NCI-H69 (cell line): ENCODE measurements around the gene ZNF618.
"Not testable (repeated sequence)": the region's sequence is repeated elsewhere in the genome, so short reads cannot be mapped to it uniquely, and the experiment has no call there.

Source experiments
- DNase-seq: peaks from one replicate; lab custom pipeline; 2025; lab: John Stamatoyannopoulos, UW

The ZNF618 gene

DNA sequence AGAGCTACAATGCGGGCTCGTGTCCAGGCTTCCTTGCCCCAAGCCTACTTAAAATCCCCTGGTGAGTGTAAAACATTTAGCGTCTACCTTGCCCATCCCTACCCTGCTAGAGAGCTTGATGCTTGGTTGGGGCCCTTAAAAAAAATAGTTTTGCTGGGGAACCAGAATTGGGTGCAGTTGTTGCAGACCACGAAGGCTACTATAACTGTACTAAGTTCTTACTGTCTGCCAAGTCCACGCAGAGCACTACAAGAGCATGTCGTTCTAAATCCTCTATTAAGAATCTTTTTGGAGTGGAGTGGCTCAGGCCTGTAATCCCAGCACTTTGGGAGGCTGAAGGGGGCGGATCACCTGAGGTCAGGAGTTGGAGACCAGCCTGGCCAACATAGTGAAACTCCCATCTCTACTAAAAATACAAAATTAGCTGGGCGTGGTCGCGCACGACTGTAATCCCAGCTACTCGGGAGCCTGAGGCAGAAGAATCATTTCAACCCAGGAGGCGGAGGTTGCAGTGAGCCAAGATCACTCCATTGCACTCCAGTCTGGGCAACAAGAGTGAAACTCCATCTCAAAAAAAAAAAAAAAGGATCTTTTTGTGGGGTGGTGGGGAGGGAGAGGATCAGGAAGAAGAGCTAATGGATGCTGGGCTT is 206.8 kb downstream of the ZNF618 start:
- DNase-seq: not testable (repeated sequence)

DNA sequence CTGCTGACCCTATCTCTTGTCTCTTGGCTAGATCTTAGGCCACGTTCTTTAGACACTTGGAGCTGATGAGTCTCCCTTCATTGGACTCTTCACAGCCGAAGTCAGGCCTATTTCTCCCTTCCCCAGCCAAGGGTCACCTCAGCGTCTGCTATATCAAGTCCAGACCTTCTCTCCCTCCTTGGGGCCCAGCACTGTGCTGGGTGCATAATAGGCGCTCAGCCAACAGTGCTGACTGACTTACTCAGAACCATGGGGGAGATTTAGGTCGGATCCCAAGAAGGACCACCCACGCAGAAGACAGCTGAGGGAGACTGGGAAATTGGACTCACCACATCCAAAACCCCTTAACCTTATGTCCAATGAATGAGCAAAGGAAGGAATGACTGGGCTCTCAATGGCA is 207.6 kb downstream of the ZNF618 start:
- DNase-seq: no peak

DNA sequence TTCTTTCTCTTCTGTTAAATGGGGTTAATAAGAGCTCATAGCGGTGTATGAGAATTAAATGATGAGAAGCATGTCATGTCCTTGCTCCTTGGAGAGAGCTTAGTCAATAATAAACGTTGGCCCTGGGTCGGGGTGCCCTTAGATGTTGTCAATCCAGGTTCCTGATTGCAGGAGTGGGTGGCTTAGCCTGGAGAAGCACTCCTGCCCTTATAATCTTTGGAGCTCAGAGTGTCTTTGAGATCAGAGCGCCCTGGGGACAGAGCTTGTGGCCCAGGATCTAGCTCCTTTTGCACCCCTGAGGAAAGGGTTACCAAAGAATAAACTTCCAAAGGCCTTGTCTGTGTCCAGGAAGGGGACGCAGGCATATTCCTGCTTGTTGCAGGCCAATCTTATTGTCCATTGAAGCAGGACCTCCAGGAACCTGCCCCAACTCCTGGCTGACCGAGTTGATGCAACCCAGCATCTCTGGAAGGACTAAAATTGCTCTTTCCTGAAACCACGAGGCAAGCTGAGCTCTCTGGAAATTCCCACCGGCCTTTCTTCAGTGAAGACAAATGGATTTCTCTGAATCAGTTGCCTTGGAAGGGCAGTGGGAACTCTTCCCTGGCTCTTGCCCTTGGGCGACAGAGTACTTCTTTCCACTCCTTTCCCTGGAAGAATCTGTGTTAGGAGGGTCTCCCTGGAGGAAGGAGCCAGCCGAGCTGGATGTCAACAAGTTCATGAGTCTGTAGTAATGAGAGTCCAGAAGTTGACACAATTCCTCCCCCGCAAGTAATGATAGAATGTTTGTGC is 208.4 kb downstream of the ZNF618 start:
- no peak for DNase-seq

DNA sequence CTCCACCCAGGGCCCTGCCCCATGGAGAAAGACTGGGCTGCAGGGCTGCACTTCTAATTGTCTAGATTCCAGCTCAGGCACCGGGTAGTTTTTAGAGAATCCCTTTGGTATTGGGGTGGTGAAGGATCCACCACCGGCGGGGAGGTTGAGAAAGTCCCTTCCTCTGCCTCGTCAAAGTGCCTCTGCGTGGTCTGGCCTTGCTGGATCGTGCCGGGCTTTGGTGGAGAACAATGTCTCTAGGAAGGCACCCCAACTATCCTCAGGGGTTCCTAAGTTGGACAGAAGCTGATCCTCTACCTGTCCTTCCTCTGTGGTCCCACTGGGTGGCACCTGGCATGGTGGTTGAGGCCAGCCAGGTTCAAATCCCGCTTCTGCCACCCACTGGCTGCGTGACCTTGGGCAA is 209.3 kb downstream of the ZNF618 start:
- no peak for DNase-seq

DNA sequence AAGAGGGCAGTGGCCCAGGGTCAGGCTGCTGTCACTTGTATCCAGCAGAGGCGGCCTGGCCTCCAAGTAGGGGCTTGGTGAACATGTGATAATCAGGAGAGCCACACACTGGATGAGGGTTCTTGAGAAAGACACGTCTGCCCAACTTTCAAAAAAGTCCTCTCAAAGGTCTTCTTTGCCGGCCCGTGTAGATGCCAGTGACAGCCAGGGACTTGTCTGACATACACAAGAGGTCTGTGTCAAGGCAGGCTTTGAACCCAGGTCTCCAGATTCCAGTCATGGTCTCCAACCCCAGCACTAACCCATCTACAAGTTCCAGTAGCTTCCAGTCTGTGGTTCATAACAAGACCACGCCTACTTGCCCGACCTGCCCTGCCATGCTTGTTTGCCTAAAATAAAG is 209.9 kb downstream of the ZNF618 start:
- DNase-seq: no peak

DNA sequence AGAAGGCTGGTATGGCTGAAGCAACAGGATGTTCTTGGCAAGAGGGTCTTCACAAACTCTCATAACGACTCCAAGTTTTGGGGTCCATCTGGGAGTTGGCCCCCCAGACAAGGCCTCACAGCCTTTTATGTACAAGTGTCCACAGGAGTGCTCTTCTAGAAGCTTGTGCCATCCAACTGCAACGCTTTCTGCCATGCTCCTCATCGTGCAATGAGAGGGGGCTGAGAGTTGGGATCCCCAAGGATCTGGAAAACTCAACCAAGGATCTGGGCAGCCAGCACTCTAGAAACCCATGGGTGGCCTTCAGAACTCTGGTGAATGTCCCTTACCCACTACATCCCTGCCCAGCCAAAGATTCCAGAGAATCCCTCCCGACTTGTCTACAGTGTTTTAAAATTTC is 210.5 kb downstream of the ZNF618 start:
- DNase-seq: no peak

DNA sequence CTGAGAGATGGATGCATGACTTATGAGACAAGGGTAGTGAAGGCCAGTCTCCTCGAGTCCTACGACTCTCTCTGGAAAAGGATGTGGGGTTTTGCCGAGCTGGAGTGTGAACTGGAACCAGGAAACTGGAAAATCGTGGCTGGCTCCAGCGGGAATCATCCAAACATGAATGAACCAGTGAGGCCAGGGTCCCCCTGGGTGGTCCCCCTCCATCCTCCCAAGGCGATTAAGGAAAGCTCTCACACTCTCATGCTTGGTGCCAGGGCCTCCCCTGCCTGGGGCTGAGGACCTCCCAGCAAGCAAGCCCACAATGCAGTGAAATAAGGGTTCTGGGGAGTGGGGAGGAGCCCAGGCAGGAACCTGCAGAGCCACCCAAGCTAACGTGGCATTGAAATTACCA is 211.6 kb downstream of the ZNF618 start:
- no peak for DNase-seq

DNA sequence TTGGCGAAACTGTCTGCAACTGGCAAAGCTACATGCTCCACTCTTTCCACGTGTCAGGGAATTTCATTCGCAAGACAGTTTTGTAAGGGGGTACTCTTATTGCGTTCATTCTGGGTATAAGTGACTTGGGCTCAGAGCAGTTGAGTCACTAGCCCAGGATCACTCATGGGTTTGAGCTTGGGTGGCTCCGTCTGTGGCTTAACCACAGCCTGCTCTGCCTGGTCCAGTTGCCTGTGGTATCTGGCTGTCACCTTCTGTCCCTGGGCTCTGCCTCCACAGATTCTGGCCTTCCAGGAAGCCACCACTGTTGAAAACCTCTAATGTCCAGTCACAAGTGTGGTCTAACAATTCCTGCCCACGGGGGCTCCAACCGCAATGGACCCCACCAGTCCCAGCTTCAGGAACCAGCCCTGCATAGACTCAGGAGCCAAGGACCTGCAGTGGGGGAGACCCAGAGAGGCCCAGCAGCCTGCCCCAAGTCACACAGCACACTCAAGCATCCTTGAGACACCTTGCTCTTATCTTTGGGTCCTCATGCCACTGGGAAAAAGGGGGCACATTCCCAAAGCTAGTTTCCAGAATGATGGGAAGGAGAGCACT is 212.6 kb downstream of the ZNF618 start:
- no peak for DNase-seq

DNA sequence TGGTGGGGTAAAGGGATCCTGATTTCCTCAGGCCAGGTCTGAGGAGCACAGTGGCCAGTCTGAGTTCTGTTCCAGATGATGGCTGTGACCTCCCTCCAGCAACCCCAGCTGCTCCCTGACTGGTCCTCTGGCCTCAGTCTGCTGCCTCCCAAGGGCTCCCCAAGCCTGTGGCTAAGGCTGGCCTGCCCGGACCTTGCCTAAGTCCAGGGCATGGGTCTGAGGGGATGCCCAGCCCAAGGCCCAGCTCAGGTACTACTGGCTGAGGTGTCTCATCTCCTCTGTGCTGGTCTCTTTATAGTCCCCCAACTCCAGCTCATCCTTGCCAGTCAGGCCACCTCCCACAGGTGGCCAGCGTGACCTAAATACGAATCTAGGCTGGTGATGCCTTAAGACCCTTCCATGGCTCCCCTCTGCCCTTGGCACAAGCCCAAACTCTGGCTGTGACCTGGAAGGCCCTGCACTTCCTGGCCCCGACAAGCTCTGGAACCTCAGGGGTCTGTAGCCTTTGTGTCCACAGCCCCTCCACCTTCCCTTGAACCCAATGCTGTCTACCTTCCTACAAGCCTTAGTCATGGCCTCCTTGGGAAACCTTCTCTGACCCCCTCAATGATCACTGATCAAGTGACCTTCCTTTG is 213.2 kb downstream of the ZNF618 start:
- DNase-seq: no peak

DNA sequence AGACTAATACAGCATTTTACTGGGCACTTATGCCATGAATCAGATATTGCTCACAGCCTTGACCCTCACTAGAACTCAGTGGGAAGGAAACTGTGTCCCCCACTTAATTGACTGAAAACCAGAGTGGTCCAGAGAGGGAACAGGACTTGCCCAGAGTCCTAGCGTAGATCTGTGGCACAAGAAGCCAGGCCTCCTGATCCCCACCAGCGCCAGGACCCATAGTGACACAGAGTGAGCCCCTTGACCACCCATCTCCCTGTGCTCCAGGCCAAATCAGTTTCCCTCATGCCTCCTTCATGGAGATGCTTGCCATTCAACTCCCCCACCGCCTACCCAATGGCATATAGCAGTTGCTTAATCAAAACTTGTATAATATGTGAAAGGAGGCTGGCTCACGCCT is 214.7 kb downstream of the ZNF618 start:
- no peak for DNase-seq

DNA sequence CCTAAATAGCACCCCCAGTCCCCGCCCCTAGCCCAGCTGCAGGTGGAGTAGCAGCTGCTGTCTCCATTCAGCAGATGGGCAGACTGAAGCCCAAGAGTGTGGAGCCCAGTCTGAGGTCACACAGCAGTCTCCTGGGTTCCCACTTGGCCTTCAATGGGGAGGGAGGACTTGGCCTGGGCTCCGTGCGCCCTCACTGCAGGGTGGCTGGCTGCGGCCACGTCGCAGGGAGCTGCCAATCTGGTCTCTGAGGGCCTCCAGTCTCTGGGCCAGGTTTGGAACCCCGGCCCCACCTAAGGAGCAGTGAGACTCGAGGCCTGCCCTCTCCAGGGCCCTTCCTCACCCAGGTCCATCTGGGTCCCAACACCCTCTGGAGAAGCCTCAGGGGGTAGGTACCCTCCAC is 215.6 kb downstream of the ZNF618 start:
- DNase-seq: no peak

DNA sequence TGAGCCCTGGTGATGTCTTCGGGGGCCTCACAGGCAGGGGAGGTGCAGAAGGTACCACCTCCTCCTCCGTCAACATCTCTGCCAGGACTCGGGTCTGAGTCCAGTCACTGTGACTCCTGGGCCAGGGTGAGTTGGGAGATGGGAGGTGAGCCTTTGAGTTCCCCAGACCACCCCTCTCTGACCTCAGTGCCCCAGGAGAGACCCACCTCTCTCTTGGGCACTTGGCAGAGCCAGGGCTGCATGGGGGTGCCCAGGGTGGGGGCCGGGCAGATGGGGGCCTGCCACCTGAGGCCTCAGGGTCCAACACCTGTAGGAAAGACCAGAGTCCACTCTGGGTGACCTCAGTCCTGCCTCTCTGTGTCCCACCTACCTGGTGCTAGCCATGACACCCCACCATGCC is 216.2 kb downstream of the ZNF618 start:
- DNase-seq: no peak

DNA sequence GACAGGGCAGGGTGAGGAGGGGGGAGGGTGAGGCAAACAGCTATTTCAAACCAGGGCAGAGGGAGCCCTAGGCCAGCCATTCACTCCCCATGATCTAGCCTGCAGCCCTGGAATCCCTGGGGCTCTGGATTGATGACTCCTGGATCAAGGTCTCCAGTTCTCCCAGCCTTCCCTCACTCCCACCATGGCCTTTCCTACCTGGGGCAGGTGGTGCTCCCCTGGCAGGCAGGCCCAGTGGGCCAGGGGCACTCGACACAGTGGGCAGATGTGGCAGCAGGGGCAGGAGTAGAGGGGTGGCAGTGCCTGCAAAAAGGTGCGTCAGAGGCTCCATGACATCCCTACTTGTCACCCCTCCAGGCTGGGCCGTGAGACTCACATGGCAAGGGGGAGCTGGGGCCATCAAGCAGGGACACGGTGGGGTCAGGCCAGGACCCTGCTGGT is 216.9 kb downstream of the ZNF618 start:
- DNase-seq: no peak

DNA sequence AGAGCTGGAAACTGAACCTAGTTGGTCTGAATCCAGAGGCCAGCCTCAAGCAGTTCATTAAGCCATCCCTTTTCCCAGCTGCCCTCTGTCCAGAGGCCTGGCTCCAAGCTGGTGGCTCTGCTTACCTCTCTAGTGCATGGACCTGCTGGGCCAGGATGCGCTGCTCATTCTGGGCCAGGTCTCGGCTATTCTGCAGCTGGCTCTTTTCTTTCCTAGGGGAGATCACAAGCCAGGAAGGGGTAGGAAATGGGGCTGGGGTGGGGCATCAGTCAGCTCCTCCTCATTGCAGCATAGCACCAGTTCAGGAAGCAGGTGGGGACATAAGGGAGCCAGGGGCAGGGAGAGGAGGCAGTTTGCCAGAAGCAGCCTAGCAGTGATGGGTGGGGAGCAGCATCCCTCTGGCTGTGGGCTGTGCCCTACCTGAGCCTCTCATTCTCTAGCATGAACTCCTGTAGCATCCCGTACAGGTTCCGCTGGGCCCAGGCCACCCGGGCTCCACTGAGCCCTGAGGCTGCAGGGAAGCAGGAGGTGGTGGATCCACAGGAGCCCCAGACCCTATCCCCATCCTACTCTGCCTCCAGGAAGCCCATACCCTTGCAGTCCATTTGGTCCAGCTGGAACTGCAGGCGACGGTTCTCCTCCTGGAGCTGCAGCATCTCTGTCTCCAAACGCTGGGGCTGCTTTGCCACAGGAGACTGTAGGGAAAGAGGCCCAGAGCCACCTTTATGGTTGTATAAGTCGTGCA is 217.8 kb downstream of the ZNF618 start:
- DNase-seq: no peak

DNA sequence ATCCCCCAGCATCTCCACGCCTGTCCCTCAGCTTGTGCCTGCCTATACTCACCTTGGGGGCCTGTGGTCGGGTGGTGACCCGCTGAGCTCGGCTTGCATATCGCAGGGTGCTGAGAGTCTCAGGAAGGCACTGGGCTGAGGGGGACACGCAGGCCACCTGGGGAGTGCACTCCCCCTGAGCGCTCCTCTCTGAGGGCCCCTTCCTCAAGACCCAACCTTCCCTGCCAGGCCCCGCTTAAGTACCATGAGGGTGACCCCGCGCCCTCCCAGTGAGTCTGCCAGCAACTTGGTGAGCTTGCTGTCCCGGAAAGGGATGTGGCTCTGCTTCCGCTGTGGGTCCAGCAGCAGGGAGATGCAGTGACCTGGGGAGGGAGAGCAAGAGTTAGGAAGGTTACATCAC is 218.9 kb downstream of the ZNF618 start:
- no peak for DNase-seq

DNA sequence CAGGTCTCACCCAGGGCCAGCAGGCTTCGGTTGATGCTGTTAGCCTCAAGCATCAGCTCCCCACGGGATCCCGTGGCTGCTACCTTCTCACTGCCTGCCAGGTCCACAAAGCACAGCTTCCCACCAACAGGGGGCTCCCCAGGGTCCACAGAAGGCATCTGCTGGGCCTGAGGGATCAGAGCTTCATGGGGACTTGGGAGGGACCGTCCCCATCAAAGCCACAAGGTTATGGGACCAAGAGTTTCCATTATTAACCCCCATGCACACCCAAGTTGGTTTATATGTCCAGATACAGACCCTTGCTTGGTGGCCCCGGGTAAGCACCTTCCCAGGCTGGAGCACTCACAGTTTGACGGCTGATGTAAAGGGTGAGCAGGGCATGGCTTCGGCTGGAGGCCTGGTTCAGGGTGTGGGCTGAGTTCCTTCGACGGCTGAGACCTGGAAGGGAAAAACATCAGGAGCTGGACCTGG is 220.0 kb downstream of the ZNF618 start:
- no peak for DNase-seq

DNA sequence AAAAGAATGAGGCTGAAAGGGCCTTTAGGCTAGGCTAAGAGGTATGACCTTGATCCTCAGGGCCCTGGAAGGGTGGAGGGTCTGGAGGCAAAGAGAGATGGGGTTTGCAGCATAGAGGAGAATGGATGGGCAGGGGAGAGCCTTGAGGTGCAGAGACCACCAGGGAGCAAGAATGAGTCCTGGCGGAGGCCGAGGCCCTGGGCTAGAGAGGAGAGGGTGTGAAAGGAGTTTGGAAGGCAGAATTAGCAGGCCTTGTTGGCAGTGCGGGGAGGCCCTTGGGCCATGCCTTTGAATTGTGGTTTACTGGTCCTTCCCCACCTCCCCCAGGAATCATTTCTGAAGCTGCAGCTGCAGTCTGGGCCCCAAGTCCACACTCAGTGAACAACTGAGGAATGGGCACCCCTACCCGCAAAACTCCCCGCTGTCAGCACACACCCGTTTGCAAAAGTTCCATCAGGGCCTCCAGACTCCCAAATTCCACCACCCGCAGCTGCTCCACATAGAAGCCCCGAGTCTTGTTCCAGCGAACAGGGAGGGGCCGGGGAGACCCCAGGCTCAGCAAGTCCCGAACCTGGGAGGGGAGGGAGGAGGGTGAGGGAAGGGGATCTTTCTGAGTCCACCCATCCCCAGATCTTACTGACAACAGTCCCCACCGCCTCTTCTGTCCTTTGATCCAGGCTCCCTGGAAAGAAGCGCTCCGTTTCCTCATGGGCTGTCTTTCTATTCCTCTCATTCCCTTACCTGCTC is 220.9 kb downstream of the ZNF618 start:
- no peak for DNase-seq

DNA sequence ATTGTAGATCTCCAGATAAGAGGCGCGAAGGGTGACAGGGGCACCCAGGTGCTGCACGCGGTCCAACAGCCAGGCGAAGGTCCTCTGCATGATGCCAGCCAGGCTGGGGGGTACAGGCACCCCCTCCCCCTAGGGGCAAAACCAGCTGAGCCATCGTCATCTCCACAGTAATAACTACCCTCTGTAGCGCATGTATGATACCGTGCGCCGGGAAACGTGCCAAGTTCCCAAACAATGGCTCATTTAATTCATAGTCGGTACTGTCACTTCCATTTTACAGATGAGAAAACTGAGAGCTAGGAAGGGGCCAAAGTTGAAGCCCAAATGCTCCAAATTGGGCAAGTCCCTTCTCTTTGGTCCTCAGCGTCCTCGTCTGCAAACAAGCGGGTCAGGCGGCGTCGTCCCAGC is 221.5 kb downstream of the ZNF618 start:
- DNase-seq: peak; percentile 70

DNA sequence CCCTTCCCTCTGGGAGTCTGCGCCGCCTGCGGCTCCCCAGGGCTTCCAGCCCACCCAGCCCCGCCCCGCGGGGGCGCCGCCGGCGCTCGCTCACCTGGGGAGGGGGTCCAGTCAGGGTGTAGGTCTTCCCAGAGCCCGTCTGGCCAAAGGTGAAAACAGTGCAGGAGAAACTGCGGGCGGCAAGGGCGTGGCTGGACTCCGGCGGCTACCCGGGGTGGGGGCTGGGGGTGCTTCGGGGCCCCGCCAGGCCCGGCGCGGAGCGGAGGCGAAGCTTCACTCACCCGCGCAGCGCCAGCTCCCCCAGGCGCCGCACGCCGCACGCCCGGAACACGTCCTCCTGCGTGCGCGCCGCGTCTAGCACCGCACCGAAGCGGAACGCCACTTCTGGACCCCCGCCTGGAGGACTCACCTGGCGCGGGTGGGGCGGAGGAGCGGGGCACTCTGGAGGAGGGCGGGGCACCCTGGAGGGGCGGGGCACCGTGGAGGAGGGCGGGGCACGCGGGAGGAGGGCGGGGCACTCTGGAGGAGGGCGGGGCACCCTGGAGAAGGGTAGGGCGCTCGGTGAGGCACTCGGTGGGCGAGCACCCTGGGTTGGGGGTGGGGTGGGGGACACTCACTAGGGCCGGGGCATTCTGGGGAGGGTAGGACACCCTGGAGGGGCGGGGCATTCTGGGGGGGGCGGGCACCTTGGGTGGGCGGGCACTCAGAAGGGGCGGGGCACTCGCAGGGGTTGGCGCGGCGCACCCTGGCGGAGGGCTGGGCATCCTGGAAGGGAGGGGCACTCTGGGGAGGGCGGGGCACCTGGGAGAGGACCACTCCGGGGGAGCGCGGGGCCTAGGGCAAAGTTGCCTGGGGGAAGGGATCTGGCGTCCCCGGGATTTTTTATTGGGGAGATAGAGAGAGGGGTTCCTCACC is 222.2 kb downstream of the ZNF618 start:
- DNase-seq: peak; percentile 75
